T-helper 2 cell treated with Interferon-gamma antibody and Interleukin-4, amounts not matched to agents 5 μg/mL and 100 μg/mL, for 36 hours (primary cell): ENCODE measurements around the gene NUP50.
A peak's percentile ranks its signal among the peaks of the same experiment; 100 is the strongest.

Experiments
- DNase-seq: peaks from one replicate; pipeline ENCODE4 v3.0.0; 2021; ENCODE audit warnings: low spot score
- H3K27ac Mint-ChIP-seq: one replicate; pipeline ENCODE4 v1.8.0; 2021; ENCODE audit warnings: mild to moderate bottlenecking, mixed read lengths
- H3K27me3 Mint-ChIP-seq: one replicate; pipeline ENCODE4 v1.8.0; 2021; ENCODE audit warnings: low read depth, mixed read lengths
- H3K36me3 Mint-ChIP-seq: one replicate; pipeline ENCODE4 v1.8.0; 2021; ENCODE audit warnings: low read depth, mixed read lengths
- H3K4me1 Mint-ChIP-seq: one replicate; pipeline ENCODE4 v1.8.0; 2021; ENCODE audit warnings: low read depth, mixed read lengths
- H3K4me3 Mint-ChIP-seq: one replicate; pipeline ENCODE4 v1.8.0; 2022; ENCODE audit warnings: mild to moderate bottlenecking, moderate library complexity, mixed read lengths
- H3K9me3 Mint-ChIP-seq: one replicate; pipeline ENCODE4 v1.8.0; 2021; ENCODE audit warnings: mixed read lengths

The NUP50 gene

GRCh38 chr22:45229181-45229580 lies 65.5 kb downstream of the NUP50 start:
- no peaks in the 10 kb centered on the region for H3K27me3 Mint-ChIP-seq
- H3K9me3 Mint-ChIP-seq: no peaks in the 10 kb centered on the region
- H3K4me1 Mint-ChIP-seq: no peaks in the 10 kb centered on the region
- H3K36me3 Mint-ChIP-seq: no peaks in the 10 kb centered on the region
- no peak for DNase-seq
- H3K27ac Mint-ChIP-seq: no peak overlapping the region
- H3K4me3 Mint-ChIP-seq: no peak overlapping the region

DNA sequence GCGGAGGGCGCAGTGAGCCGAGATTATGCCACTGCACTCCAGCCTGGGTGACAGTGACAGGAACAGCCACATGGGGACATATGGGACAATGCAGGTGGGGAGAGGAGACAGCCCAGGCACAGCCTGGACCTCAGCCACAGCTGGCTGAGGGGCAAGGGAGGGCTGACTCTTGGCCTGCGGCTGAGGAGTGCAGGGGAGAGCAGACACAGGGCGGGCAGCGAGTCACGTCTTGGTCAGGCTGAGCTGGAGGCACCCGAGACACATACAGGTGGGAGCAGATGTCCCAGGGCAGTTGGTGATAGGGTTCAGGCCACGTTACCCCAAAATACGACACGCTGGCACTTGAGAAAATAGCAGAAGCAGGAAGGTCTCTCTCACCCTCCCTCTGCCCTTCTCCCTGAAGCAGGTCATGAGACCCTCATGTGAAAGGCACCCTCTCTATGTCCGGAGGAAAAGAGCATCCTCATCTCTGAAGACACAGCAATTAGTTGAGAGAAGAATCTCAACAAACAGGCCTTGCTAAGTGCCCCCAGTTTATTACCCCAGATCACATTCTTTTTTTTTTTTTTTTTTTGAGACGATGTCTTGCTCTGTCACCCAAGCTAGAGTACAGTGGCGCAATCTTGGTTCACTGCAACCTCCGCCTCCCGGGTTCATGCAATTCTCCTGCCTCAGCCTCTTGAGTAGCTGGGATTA lies 66.4 kb downstream of the NUP50 start:
- Mint-ChIP-seq H3K36me3 (no peaks in the 10 kb centered on the region), H3K4me3 (no peak overlapping the region), H3K27me3 (no peaks in the 10 kb centered on the region), H3K4me1 (no peaks in the 10 kb centered on the region), H3K9me3 (no peaks in the 10 kb centered on the region), H3K27ac (no peak overlapping the region)
- no peak for DNase-seq

GRCh38 chr22:45231293-45231692 lies 67.6 kb downstream of the NUP50 start:
- Mint-ChIP-seq H3K36me3 (no peaks in the 10 kb centered on the region), H3K9me3 (no peaks in the 10 kb centered on the region), H3K27me3 (no peaks in the 10 kb centered on the region), H3K27ac (no peak overlapping the region), H3K4me3 (no peak overlapping the region), H3K4me1 (no peaks in the 10 kb centered on the region)
- DNase-seq: no peak

- DNase-seq: no peak
- Mint-ChIP-seq H3K4me3 (no peak overlapping the region), H3K36me3 (no peaks in the 10 kb centered on the region), H3K27me3 (no peaks in the 10 kb centered on the region), H3K4me1 (no peaks in the 10 kb centered on the region), H3K27ac (no peak overlapping the region), H3K9me3 (no peaks in the 10 kb centered on the region)
These were observed 69.7 kb downstream of the NUP50 start for GRCh38 chr22:45233386-45233785.

DNA sequence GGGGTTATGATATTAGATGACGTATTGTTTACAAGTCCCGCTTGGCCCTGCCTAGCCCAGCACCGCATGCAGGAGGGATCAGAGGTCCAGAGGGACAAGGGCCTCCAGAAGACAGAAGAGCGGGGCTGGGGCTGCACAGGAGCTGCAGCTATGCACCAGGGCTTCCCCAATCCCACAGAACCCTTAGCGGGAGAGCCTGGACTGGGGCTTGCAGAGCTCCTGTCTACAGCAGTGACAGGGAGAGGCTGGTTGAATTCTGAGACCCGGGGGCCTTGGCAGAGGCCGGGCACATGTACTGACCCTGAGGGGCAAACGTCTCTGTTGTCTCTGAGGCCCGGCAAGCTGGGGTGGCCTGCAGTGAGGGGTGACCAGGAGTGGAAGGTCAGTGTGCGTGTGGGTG lies 70.1 kb downstream of the NUP50 start:
- no peak overlapping the region for H3K4me3 Mint-ChIP-seq
- H3K27me3 Mint-ChIP-seq: no peaks in the 10 kb centered on the region
- no peaks in the 10 kb centered on the region for H3K36me3 Mint-ChIP-seq
- no peaks in the 10 kb centered on the region for H3K9me3 Mint-ChIP-seq
- no peak overlapping the region for H3K27ac Mint-ChIP-seq
- no peaks in the 10 kb centered on the region for H3K4me1 Mint-ChIP-seq
- no peak for DNase-seq

- Mint-ChIP-seq H3K36me3 (no peaks in the 10 kb centered on the region), H3K4me1 (no peaks in the 10 kb centered on the region), H3K27me3 (no peaks in the 10 kb centered on the region), H3K4me3 (peak overlapping the region; percentile 29), H3K9me3 (no peaks in the 10 kb centered on the region), H3K27ac (no peak overlapping the region)
- DNase-seq: no peak
These were observed 71.5 kb downstream of the NUP50 start for GRCh38 chr22:45235101-45235777.

DNA sequence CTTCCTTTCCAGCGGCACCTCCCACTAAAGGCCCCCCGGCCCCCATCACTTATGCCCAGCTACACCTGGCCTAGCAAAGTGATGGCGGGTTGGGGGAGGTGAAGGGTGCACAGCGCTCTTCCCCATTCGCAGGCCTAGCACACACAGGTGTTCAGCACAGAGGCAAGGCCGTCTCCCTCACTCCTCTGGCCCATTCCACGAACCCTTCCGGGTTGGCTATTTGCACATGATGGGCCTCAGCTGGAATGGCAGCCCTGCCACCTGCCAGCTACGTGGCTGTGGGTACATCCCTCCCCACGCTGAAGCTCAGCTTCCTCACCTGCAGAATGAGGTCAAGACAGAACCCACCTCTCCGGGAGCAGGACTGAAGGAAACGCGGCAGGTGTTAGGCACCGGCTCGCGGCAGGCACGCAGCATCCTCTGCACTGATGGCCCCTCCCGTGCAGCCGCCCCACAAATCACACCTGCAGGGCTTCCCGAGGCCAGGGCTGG lies 72.2 kb downstream of the NUP50 start:
- peak overlapping the region; percentile 29 for H3K4me3 Mint-ChIP-seq
- no peak overlapping the region for H3K27ac Mint-ChIP-seq
- no peaks in the 10 kb centered on the region for H3K36me3 Mint-ChIP-seq
- no peaks in the 10 kb centered on the region for H3K4me1 Mint-ChIP-seq
- DNase-seq: no peak
- no peaks in the 10 kb centered on the region for H3K9me3 Mint-ChIP-seq
- no peaks in the 10 kb centered on the region for H3K27me3 Mint-ChIP-seq

- DNase-seq: no peak
- Mint-ChIP-seq H3K36me3 (no peaks in the 10 kb centered on the region), H3K9me3 (no peaks in the 10 kb centered on the region), H3K27me3 (no peaks in the 10 kb centered on the region), H3K4me1 (peaks cover 5% of the 10 kb centered on the region), H3K4me3 (no peak overlapping the region), H3K27ac (no peak overlapping the region)
These were observed 73.6 kb downstream of the NUP50 start for GRCh38 chr22:45237065-45237990.
